Parathyroid adenoma (tissue), 2 donors: ENCODE results near the gene ARHGAP42.
A peak's percentile ranks its signal among the peaks of the same experiment; 100 is the strongest.

Source experiments
- H2AFZ ChIP-seq: fragments of 300-600 bp; sonication (generic); one replicate; pipeline ENCODE4 v1.7.0; 2017; ENCODE audit warnings: antibody characterized with exemption, mild to moderate bottlenecking
- H3K27ac ChIP-seq: fragments of 300-600 bp; sonication (generic); one replicate; pipeline ENCODE4 v1.7.0; 2017
- H3K27me3 ChIP-seq: fragments of 300-600 bp; sonication (generic); one replicate; pipeline ENCODE4 v1.7.0; 2017; ENCODE audit warnings: low read length; ENCODE audit not compliant: control insufficient read depth, insufficient read depth
- H3K36me3 ChIP-seq: fragments of 300-600 bp; sonication (generic); one replicate; pipeline ENCODE4 v1.7.0; 2017; ENCODE audit warnings: low read length; ENCODE audit not compliant: control insufficient read depth, insufficient read depth
- H3K4me1 ChIP-seq: fragments of 300-600 bp; sonication (generic); one replicate; pipeline ENCODE4 v1.7.0; 2017; ENCODE audit warnings: control low read depth
- H3K4me2 ChIP-seq: fragments of 300-600 bp; sonication (generic); one replicate; pipeline ENCODE4 v1.7.0; 2017; ENCODE audit warnings: low read length
- H3K4me3 ChIP-seq: fragments of 300-600 bp; sonication (generic); one replicate; pipeline ENCODE4 v1.7.0; 2017; ENCODE audit warnings: low read depth, low read length
- H3K79me2 ChIP-seq: fragments of 300-600 bp; sonication (generic); one replicate; pipeline ENCODE4 v1.7.0; 2017; ENCODE audit warnings: control low read depth
- H3K9ac ChIP-seq: fragments of 300-600 bp; sonication (generic); one replicate; pipeline ENCODE4 v1.7.0; 2017; ENCODE audit warnings: mild to moderate bottlenecking
- H3K9me3 ChIP-seq: fragments of 300-600 bp; sonication (generic); one replicate; pipeline ENCODE4 v1.7.0; 2017; ENCODE audit warnings: low read length; ENCODE audit not compliant: control insufficient read depth
- TF ChIP-seq, protein P1 (sequence below): fragments of 300-600 bp; sonication (generic); IDR thresholded peaks from one replicate; pipeline ENCODE4 v1.7.0; 2017; ENCODE audit warnings: antibody characterized with exemption, mild to moderate bottlenecking
- donor health status: primary hyperparathyroidism.

Gene ARHGAP42

DNA sequence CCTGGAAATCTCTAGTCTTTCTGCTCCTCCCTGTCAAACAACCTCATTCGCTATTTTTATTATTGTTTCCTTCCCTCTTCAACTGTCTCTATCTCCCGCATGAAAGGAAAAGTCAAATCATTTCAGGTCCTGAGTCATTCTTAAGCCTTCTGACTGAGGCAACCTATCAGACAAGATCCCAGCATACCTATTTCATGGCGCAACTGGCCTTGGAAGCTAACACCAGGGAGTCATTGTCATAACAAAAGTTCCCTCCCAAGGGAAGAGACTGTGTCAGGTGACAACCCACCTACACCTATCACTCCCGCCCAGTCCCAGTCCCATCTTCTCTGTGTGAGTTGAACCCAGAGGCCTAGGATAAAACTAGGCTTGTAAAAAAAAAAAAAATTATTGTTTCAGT lies 10.2 kb upstream of the ARHGAP42 start:
- Histone ChIP-seq H3K27ac (no peak overlapping the region), H2AFZ (no peak overlapping the region), H3K27me3 (no peaks in the 10 kb centered on the region), H3K9ac (no peak overlapping the region), H3K4me2 (no peak overlapping the region), H3K9me3 (no peaks in the 10 kb centered on the region), H3K4me1 (no peaks in the 10 kb centered on the region), H3K79me2 (no peaks in the 10 kb centered on the region), H3K4me3 (no peak overlapping the region), H3K36me3 (no peaks in the 10 kb centered on the region)
- TF ChIP-seq, protein P1, sequence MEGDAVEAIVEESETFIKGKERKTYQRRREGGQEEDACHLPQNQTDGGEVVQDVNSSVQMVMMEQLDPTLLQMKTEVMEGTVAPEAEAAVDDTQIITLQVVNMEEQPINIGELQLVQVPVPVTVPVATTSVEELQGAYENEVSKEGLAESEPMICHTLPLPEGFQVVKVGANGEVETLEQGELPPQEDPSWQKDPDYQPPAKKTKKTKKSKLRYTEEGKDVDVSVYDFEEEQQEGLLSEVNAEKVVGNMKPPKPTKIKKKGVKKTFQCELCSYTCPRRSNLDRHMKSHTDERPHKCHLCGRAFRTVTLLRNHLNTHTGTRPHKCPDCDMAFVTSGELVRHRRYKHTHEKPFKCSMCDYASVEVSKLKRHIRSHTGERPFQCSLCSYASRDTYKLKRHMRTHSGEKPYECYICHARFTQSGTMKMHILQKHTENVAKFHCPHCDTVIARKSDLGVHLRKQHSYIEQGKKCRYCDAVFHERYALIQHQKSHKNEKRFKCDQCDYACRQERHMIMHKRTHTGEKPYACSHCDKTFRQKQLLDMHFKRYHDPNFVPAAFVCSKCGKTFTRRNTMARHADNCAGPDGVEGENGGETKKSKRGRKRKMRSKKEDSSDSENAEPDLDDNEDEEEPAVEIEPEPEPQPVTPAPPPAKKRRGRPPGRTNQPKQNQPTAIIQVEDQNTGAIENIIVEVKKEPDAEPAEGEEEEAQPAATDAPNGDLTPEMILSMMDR: no peak

DNA sequence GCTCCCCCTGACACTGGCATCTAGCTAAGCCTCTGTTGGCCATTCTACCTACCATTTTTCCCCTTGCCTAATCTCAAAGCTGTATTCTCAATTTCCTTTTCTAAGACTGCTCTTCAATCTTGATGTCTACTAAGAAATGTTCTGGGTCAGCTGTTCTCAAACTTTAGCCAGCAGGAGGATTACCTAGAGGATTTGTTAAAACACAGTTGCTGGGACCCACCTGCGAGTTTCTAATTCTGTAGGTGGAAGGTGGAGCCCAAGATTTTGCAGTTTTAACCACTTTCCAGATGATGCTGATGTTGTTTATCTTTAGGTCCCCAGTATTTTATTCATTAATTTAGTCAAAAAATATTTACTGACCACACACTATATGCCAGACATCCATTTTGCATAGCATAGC lies 9.3 kb upstream of the ARHGAP42 start:
- no peaks in the 10 kb centered on the region for H3K36me3 ChIP-seq
- no peaks in the 10 kb centered on the region for H3K4me1 ChIP-seq
- TF ChIP-seq, protein P1: no peak

DNA sequence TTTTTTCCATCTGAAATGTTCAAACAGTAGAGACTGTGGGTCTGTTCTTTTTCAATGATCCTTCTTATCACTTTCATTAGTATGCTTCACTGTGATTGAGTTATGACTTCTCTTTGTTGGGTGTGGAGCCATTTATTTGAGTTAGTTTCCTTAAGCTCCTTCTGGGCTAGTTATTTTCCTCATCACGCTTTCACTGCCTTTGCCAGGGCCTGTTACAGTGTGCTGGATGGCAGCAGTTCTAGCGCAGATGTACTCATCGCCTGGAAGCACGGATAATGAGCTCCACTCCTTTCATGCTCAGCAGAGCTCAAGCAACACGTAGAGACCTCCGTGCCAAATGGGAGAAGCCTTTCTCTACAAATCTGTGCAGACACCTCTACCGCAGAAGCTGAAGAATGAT lies 7.0 kb upstream of the ARHGAP42 start:
- no peak overlapping the region for H3K4me3 ChIP-seq
- no peak overlapping the region for H3K27ac ChIP-seq
- no peak overlapping the region for H3K9ac ChIP-seq
- H3K36me3 ChIP-seq: no peaks in the 10 kb centered on the region
- no peaks in the 10 kb centered on the region for H3K27me3 ChIP-seq
- no peak overlapping the region for H2AFZ ChIP-seq
- no peak overlapping the region for H3K4me2 ChIP-seq
- TF ChIP-seq, protein P1: no peak
- H3K9me3 ChIP-seq: no peaks in the 10 kb centered on the region
- no peaks in the 10 kb centered on the region for H3K79me2 ChIP-seq
- no peaks in the 10 kb centered on the region for H3K4me1 ChIP-seq

More for the DNA sequence above, 9.3 kb upstream of the ARHGAP42 start:
- Histone ChIP-seq H3K4me3 (no peak overlapping the region), H2AFZ (no peak overlapping the region), H3K4me2 (no peak overlapping the region), H3K79me2 (no peaks in the 10 kb centered on the region), H3K27ac (no peak overlapping the region), H3K9ac (no peak overlapping the region), H3K27me3 (no peaks in the 10 kb centered on the region), H3K9me3 (no peaks in the 10 kb centered on the region)

DNA sequence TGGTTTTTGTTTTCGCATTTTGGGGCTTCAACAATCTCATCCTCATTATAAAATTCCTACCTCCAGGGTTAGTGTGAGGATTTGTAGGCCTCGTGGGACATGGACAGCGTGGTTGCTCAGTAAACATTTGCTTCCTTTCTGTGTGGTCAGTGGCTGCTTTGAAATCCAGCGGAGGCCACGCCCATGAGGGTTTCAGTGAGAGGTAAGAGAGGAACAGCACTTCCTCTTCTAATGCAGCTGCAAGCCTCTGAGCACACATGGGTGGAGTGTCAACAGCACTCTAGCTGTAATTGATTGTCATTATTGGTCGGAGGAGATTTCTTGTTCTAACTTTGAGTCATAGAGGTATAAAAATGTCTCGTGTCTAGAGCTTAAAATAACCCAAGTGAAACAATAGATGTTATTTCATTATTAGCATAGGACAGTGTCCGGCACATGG lies 6.0 kb upstream of the ARHGAP42 start:
- Histone ChIP-seq H3K9ac (no peak overlapping the region), H3K36me3 (no peaks in the 10 kb centered on the region), H3K4me2 (no peak overlapping the region), H3K4me1 (no peaks in the 10 kb centered on the region), H3K27me3 (no peaks in the 10 kb centered on the region), H3K79me2 (no peaks in the 10 kb centered on the region), H3K27ac (no peak overlapping the region), H2AFZ (no peak overlapping the region), H3K9me3 (no peaks in the 10 kb centered on the region), H3K4me3 (no peak overlapping the region)
- TF ChIP-seq, protein P1: no peak

DNA sequence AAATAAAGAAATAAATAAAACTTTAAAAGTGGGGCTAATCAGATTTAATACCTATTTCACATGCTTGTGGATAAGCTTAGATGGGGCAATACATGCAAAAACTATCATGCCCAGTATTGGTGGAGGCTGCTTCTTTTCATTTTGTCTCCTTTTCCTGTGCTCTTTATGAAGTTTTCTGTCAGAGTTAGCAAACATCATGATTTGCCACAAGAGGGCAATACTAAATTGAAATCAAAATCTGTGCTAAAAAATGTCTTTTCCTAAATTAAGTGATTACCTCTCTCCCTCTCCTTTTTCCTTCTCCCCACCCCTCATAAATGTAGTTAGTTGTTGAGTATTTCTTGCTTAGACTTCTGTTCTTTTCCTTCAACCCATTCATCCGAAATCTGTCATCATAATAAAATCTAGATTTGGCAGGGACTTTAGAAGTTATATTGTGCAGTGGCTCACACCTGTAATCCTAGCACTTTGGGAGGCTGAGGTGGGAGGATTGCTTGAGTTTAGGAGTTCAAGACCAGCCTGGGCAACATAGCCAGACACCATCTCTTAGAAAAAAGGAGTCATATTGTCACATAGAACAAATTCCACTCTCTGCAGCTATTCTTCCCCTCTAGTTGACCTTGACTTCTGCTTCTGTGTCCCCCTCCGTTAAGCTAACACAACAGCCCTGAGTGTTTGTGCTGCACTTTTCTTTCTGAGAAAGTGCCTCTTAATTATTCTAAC lies 4.7 kb upstream of the ARHGAP42 start:
- H3K9ac ChIP-seq: no peak overlapping the region

More for the DNA sequence above, 4.7 kb upstream of the ARHGAP42 start:
- TF ChIP-seq, protein P1: peak; percentile 43
- no peak overlapping the region for H2AFZ ChIP-seq
- H3K9me3 ChIP-seq: no peaks in the 10 kb centered on the region
- no peak overlapping the region for H3K27ac ChIP-seq
- no peaks in the 10 kb centered on the region for H3K79me2 ChIP-seq
- no peak overlapping the region for H3K4me3 ChIP-seq
- no peaks in the 10 kb centered on the region for H3K4me1 ChIP-seq
- H3K4me2 ChIP-seq: no peak overlapping the region
- no peaks in the 10 kb centered on the region for H3K36me3 ChIP-seq
- H3K27me3 ChIP-seq: no peaks in the 10 kb centered on the region
